PC-3 (cell line): ENCODE results near the gene EXO1. TPM values are rescaled to one million over a fixed set of nuclear protein-coding genes. Genes with fewer than 3 reads are reported as not detected.

ENCODE experiments used
- ATAC-seq: fragments of 200-7000 bp; cut with Tn5 transposase; 2 replicates; pipeline ENCODE4 v1.9.1; 2020; ENCODE audit warnings: mild to moderate bottlenecking, moderate library complexity
- BruUV-seq: library from RNA; stranded (reverse); fragments of 400-500 nt; replicated peaks from 2 replicates; lab custom pipeline; 2021; lab: Mats Ljungman, UMichigan
- CTCF ChIA-PET: fragments of 300-600 bp; sonication (Branson Sonifier 250); formaldehyde crosslinking; loops from one replicate; lab custom pipeline; 2022; ENCODE audit warnings: antibody characterized with exemption; lab: Charles Lee
- POLR2A ChIA-PET: fragments of 300-600 bp; sonication (Branson Sonifier 250); formaldehyde crosslinking; loops from one replicate; lab custom pipeline; 2022; ENCODE audit warnings: antibody characterized with exemption; ENCODE audit not compliant: unreplicated experiment; lab: Charles Lee
- DNase-seq: peaks from one replicate; pipeline ENCODE4 v3.0.0-alpha.2; 2015
- H2AFZ ChIP-seq: fragments of 300-600 bp; sonication (generic); 2 replicates; pipeline ENCODE4 v1.6.0; 2016; ENCODE audit warnings: antibody characterized with exemption, low read length
- H3F3A ChIP-seq: fragments of 300-600 bp; sonication (generic); one replicate; pipeline ENCODE4 v1.6.0; 2017; ENCODE audit warnings: antibody characterized with exemption, low read length, control low read depth, mild to moderate bottlenecking; ENCODE audit not compliant: unreplicated experiment
- H3K27ac ChIP-seq: fragments of 300-600 bp; sonication (generic); 2 replicates; pipeline ENCODE4 v1.5.1; 2016; ENCODE audit warnings: mild to moderate bottlenecking, low read length
- H3K27me3 ChIP-seq: fragments of 300-600 bp; sonication (generic); 2 replicates; pipeline ENCODE4 v1.6.1; 2016; ENCODE audit warnings: low read length, mixed read lengths
- H3K36me3 ChIP-seq: fragments of 300-600 bp; sonication (generic); 2 replicates; pipeline ENCODE4 v1.6.1; 2016; ENCODE audit warnings: low read depth, mixed run types, low read length, mixed read lengths
- H3K4me1 ChIP-seq: fragments of 300-600 bp; sonication (generic); 2 replicates; pipeline ENCODE4 v1.5.1; 2016; ENCODE audit warnings: low read length; ENCODE audit not compliant: insufficient read depth
- H3K4me2 ChIP-seq: fragments of 300-600 bp; sonication (generic); 2 replicates; pipeline ENCODE4 v1.6.0; 2016; ENCODE audit warnings: low read length
- H3K4me3 ChIP-seq: fragments of 300-600 bp; sonication (generic); 2 replicates; pipeline ENCODE4 v1.5.1; 2016; ENCODE audit warnings: mild to moderate bottlenecking, low read length, mixed read lengths
- H3K79me2 ChIP-seq: fragments of 300-600 bp; sonication (generic); 2 replicates; pipeline ENCODE4 v1.6.1; 2017; ENCODE audit warnings: low read length, mixed read lengths
- H3K9ac ChIP-seq: fragments of 300-600 bp; sonication (generic); 2 replicates; pipeline ENCODE4 v1.6.0; 2016; ENCODE audit warnings: mild to moderate bottlenecking, low read length
- H3K9me2 ChIP-seq: fragments of 300-600 bp; sonication (generic); replicated peaks from 2 replicates; pipeline ENCODE4 v1.6.1; 2016; ENCODE audit warnings: mixed run types, low read length, mixed read lengths
- H3K9me3 ChIP-seq: fragments of 300-600 bp; sonication (generic); 2 replicates; pipeline ENCODE4 v1.6.1; 2016; ENCODE audit warnings: low read length, mixed read lengths
- H4K20me1 ChIP-seq: fragments of 300-600 bp; sonication (generic); 2 replicates; pipeline ENCODE4 v1.6.1; 2016; ENCODE audit warnings: low read length, mixed read lengths
- CTCF ChIP-seq: fragments of 300-600 bp; sonication (generic); conservative IDR thresholded peaks from 2 replicates; pipeline ENCODE4 v1.5.1; 2017; ENCODE audit warnings: antibody characterized with exemption, low read depth, mild to moderate bottlenecking, low read length
- EZH2 ChIP-seq: fragments of 300-600 bp; sonication (generic); IDR thresholded peaks from one replicate; pipeline ENCODE4 v1.6.1; 2017; ENCODE audit warnings: antibody characterized with exemption, mild to moderate bottlenecking, low read length; ENCODE audit not compliant: unreplicated experiment
- EZH2phosphoT487 ChIP-seq: fragments of 300-600 bp; sonication (generic); IDR thresholded peaks from 2 replicates; pipeline ENCODE4 v1.6.1; 2018; ENCODE audit warnings: mild to moderate bottlenecking, antibody characterized with exemption, low read length, borderline replicate concordance
- intact Hi-C: fragments of 100-400 bp; cut with micrococcal nuclease; formaldehyde crosslinking; loops from 2 replicates; pipeline ENCODE4 v1.9.0; 2023
- total RNA-seq: library from RNA; depleted of rRNA; stranded (reverse); fragments of >200 nt; gene quantifications from 2 replicates; pipeline ENCODE4 v1.2.3, GENCODE V29; 2014

The EXO1 gene
- total RNA-seq, 1 experiment from 2014 or later = 41.3 TPM

DNA sequence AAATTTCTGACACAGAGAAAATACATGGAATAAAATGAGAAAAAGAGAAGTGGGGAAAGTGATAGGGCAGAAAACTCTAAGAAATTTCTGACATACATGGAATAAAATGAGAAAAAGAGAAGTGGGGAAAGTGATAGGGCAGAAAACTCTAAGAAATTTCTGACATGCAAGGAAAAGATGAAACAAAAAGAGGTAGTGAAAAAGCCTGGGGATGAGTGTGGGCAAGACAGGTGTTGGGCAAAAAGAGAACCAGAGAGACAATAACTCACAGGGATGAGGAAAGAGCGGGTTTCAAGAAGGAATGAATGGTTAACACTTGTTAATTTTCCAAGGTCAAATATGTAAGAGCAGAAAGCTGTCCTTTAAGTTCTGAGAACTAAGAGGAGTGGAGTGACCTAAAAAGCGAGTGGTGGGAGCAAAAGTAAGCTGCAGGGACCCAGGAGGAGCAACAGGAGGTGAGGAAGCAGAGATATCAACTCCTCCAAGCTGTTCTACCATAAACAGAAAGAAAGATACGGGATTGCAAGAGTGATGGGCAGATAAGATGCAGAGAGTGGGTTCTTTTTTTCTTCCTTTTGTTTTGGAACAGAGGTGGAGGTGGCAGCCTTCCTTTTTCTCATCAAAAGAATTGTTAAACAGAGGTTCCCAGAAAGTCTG is 29.9 kb upstream of the EXO1 start:
- Histone ChIP-seq H2AFZ (no peak overlapping the region), H3K79me2 (no peaks in the 10 kb centered on the region), H3K4me2 (peak overlapping the region; percentile 7; the same call in 1 of the 2 replicates), H3K9me3 (no peaks in the 10 kb centered on the region), H3K9ac (no peak overlapping the region), H3K27ac (peak overlapping the region; percentile 32), H3K36me3 (no peaks in the 10 kb centered on the region), H3K27me3 (no peaks in the 10 kb centered on the region), H3K9me2 (no peaks in the 10 kb centered on the region), H4K20me1 (no peaks in the 10 kb centered on the region), H3K4me3 (no peak overlapping the region), H3K4me1 (peaks cover 34% of the 10 kb centered on the region), H3F3A (no peaks in the 10 kb centered on the region)
- no peak for ATAC-seq
- ChIA-PET POLR2A (no interaction called here), CTCF (interaction anchor here (1.2 kb wide), 1 partner anchor 178 kb away, joined by 12 read pairs; the partner anchor contains the start of genes CHML and OPN3)
- DNase-seq = no peak
- no TSS peak for BruUV-seq
- TF ChIP-seq EZH2phosphoT487 (no peak), EZH2 (no peak), CTCF (no peak)
- intact Hi-C loops = loop anchor here (1.0 to 5.0 kb wide), 2 partner anchors 56 to 69 kb away; no protein-coding TSS in a partner anchor

- Histone ChIP-seq H3K27me3 (no peaks in the 10 kb centered on the region), H4K20me1 (no peaks in the 10 kb centered on the region), H3K79me2 (no peaks in the 10 kb centered on the region), H3K4me1 (peaks cover 34% of the 10 kb centered on the region), H2AFZ (no peak overlapping the region), H3K4me2 (no peak overlapping the region), H3K27ac (no peak overlapping the region), H3F3A (no peaks in the 10 kb centered on the region), H3K4me3 (no peak overlapping the region), H3K9ac (no peak overlapping the region), H3K9me2 (no peaks in the 10 kb centered on the region), H3K36me3 (no peaks in the 10 kb centered on the region), H3K9me3 (no peaks in the 10 kb centered on the region)
- BruUV-seq = no TSS peak
- intact Hi-C loops = loop anchor here (5.0 kb wide), 1 partner anchor 57 kb away; no protein-coding TSS in a partner anchor
- TF ChIP-seq EZH2phosphoT487 = no peak
- no peak for TF ChIP-seq EZH2
- no peak for TF ChIP-seq CTCF
- no peak for ATAC-seq
- DNase-seq = no peak
- ChIA-PET CTCF (no interaction called here), POLR2A (interaction anchor here (0.6 kb wide), 1 partner anchor 207 kb away, joined by 5 read pairs; no protein-coding TSS in a partner anchor)
Measured at GRCh38 chr1:241819340-241819866, 28.6 kb upstream of the EXO1 start.
